Glutamatergic neuron (in vitro differentiated cells): Measurements from ENCODE around the gene ANTKMT. TPM values are rescaled to one million over a fixed set of nuclear protein-coding genes. Genes with fewer than 3 reads are reported as not detected.

Experiments used
- DNase-seq: peaks from one replicate; pipeline ENCODE4 v3.0.0; 2022
- H3K27ac Mint-ChIP-seq: one replicate; pipeline ENCODE4 v1.8.0; 2020; ENCODE audit warnings: mild to moderate bottlenecking, mixed read lengths, inconsistent platforms; ENCODE audit not compliant: unreplicated experiment
- H3K27me3 Mint-ChIP-seq: one replicate; pipeline ENCODE4 v1.8.0; 2020; ENCODE audit warnings: mild to moderate bottlenecking, moderate library complexity, mixed read lengths, inconsistent platforms; ENCODE audit not compliant: unreplicated experiment
- H3K36me3 Mint-ChIP-seq: one replicate; pipeline ENCODE4 v1.8.0; 2020; ENCODE audit warnings: mild to moderate bottlenecking, mixed read lengths, inconsistent platforms; ENCODE audit not compliant: unreplicated experiment
- H3K4me1 Mint-ChIP-seq: one replicate; pipeline ENCODE4 v1.8.0; 2020; ENCODE audit warnings: mild to moderate bottlenecking, low read depth, mixed read lengths, inconsistent platforms; ENCODE audit not compliant: unreplicated experiment
- H3K4me3 Mint-ChIP-seq: one replicate; pipeline ENCODE4 v1.8.0; 2020; ENCODE audit warnings: mild to moderate bottlenecking, mixed read lengths, inconsistent platforms; ENCODE audit not compliant: unreplicated experiment
- H3K9me3 Mint-ChIP-seq: one replicate; pipeline ENCODE4 v1.8.0; 2020; ENCODE audit warnings: mild to moderate bottlenecking, moderate library complexity, mixed read lengths, inconsistent platforms; ENCODE audit not compliant: unreplicated experiment
- total RNA-seq: library from RNA; stranded (reverse); fragmentation: NEBNext Ultra II Directional; extraction: Animal tissue kit (Norgen Biotek cat#: 25700); gene quantifications from one replicate; pipeline ENCODE4 v1.2.1, GENCODE V29; 2021; ENCODE audit not compliant: unreplicated experiment
- TF ChIP-seq, protein P1 (sequence below): fragments of 200-600 bp; sonication (generic); IDR thresholded peaks from one replicate; pipeline ENCODE4 v1.5.0; 2021; ENCODE audit not compliant: partially characterized antibody, unreplicated experiment

Gene ANTKMT
- total RNA-seq, 1 donor from 2014 or later, result 61.1 TPM

DNA sequence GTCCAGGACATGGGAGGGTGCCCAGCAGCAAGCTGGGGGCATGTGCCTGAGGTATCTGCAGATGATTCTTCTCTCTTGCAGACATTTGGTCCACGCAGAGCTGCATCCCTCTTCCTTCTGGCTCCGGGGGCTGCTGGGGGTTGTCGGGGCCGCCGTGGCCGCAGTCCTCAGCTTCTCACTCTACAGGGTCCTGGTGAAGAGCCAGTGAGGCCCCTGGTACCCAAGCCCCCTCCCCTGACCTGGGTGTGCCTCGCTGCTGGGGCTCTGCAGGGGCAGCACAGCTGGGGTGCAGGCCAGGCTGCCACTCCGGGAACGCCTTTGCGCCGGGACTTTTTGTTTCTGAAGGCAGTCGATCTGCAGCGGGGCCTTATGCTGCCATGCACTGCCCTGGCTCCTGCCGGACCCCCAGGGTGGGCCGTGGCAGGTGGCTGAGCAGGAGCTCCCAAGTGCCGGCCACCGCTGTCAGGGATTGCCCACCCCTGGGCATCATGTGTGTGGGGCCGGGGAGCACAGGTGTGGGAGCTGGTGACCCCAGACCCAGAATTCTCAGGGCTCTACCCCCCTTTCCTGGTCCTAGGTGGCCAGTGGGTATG is 47.5 kb upstream of the ANTKMT start:
- Mint-ChIP-seq H3K36me3 (no peaks in the 10 kb centered on the region), H3K4me3 (no peak overlapping the region), H3K9me3 (peaks cover 3% of the 10 kb centered on the region), H3K27me3 (peaks cover 4% of the 10 kb centered on the region), H3K4me1 (no peaks in the 10 kb centered on the region), H3K27ac (no peak overlapping the region)
- TF ChIP-seq, protein P1, sequence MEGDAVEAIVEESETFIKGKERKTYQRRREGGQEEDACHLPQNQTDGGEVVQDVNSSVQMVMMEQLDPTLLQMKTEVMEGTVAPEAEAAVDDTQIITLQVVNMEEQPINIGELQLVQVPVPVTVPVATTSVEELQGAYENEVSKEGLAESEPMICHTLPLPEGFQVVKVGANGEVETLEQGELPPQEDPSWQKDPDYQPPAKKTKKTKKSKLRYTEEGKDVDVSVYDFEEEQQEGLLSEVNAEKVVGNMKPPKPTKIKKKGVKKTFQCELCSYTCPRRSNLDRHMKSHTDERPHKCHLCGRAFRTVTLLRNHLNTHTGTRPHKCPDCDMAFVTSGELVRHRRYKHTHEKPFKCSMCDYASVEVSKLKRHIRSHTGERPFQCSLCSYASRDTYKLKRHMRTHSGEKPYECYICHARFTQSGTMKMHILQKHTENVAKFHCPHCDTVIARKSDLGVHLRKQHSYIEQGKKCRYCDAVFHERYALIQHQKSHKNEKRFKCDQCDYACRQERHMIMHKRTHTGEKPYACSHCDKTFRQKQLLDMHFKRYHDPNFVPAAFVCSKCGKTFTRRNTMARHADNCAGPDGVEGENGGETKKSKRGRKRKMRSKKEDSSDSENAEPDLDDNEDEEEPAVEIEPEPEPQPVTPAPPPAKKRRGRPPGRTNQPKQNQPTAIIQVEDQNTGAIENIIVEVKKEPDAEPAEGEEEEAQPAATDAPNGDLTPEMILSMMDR, result no peak
- DNase-seq, result no peak

DNA sequence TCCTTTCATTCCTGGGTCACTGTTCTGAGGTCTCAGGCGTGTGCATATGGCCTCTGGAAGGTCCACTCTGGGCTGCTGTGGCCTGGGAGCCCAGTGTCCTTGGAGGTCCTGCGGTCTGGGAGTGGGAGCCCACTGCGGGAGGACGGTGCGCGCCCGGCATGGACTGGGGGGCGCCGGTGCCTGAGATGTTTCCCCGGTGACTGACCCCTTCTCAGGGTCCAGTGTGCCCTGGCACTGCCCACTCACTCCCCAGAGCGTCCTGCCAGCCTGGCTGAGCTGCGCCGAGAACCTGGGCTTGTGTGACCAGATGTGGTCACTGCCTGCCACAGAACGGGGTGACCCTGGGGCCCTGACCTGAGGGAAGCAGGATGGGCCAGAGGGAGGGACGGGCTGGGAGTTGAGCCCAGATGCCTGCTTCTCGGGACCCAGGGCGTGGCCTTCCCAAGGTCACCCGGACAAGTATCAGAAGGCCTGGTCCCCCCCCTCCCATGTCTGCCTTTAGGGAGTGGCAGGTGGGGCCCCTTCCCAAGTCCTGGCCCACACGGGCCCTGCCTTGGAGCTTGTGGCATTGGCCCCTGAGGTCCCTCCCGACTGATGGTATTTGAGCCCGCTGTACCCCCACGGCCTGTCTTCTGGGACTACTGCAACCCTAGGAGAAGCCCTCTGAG is 46.6 kb upstream of the ANTKMT start:
- Mint-ChIP-seq H3K4me3 (no peak overlapping the region), H3K36me3 (no peaks in the 10 kb centered on the region), H3K27ac (no peak overlapping the region), H3K27me3 (peaks cover 4% of the 10 kb centered on the region), H3K9me3 (peaks cover 6% of the 10 kb centered on the region), H3K4me1 (no peaks in the 10 kb centered on the region)
- TF ChIP-seq, protein P1, result no peak
- DNase-seq, result no peak

DNA sequence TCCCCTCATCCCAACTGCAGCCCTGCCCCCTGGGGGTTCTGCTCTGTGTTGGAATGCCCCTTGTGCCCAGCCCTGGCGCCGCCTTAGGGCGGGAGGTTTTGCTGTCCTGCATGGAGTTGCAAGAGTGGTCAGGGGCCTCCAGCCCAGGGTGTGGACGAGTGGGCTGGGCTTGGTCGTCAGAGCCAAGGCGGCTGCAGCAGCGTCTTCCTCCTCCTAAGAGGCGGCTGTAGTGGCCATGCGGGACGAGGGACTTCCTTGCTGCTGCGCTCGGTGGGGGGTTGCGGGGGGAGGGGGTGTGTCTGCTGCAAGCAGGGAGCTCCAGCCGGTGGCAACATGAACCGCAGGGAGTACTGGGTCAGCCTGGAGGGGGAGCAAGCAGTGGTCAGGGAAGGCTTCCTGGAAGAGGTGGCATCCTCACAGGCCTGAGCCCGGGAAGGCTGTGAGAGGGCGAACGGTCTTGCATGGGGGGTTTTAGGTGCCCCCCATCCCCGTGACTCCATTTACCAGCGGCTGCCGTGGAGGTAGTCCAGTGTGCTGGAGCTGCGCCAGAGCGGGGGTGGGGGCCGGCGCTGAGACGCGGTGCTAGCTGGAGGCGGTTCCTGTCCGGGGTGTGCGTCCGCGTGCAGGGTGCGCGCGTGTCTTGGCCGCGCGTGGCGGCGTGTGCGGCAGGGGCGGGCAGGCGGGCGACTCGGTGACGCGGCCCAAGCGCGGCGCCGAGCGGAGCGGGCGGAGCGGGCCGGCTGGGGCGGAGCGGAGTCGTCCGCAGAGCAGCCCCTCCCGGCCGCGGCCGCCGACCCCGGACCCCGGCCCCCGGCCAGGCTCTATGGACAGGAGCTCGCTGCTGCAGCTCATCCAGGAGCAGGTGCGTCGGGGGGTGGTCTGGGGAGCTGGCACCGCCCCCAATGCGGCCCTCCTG is 45.7 kb upstream of the ANTKMT start, which contains the start of gene RHBDL1:
TSS of gene RHBDL1 (plus strand) at position 704 of the 916 bp plus-strand sequence. CDS start at position 824, 120 bp downstream.
- Mint-ChIP-seq H3K4me1 (no peaks in the 10 kb centered on the region), H3K27ac (no peak within 1 kb of the TSS)
- peak; percentile 45 for DNase-seq

DNA sequence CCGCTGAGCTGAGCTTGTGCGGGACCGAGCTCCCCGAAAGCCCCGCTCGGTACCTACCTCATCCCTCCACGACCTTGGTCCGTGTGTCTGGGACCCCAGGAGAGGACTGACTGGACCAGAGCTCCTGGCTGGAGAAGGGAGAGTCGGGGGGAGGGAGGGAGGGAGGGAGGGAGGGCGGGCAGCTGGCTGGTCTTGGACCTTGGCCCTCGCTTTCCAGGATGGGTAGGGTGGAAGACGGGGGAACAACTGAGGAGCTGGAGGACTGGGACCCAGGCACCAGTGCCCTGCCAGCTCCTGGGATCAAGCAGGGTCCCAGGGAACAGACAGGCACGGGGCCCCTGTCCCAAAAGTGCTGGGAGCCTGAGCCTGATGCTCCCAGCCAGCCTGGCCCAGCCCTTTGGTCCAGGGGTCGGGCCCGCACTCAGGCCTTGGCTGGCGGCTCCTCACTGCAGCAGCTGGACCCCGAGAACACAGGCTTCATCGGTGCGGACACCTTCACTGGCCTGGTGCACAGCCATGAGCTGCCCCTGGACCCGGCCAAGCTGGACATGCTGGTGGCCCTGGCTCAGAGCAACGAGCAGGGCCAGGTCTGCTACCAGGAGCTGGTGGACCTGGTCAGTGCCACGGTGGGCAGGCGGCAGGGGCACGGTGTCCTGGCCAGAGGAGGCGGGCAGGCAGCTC is 44.9 kb upstream of the ANTKMT start:
- TF ChIP-seq, protein P1, result no peak
- H3K27ac Mint-ChIP-seq, result no peak overlapping the region
- peaks cover 6% of the 10 kb centered on the region for H3K9me3 Mint-ChIP-seq
- no peaks in the 10 kb centered on the region for H3K36me3 Mint-ChIP-seq
- peaks cover 6% of the 10 kb centered on the region for H3K27me3 Mint-ChIP-seq
- peaks cover 2% of the 10 kb centered on the region for H3K4me1 Mint-ChIP-seq
- no peak overlapping the region for H3K4me3 Mint-ChIP-seq
- no peak for DNase-seq

More for the DNA sequence above, 45.7 kb upstream of the ANTKMT start, which contains the start of gene RHBDL1:
- H3K4me3 Mint-ChIP-seq, result peak within 1 kb of the TSS; percentile 46
- no peaks in the 10 kb centered on the region for H3K36me3 Mint-ChIP-seq
- TF ChIP-seq, protein P1, result no peak
- peaks cover 6% of the 10 kb centered on the region for H3K9me3 Mint-ChIP-seq
- H3K27me3 Mint-ChIP-seq, result peaks cover 6% of the 10 kb centered on the region
